Aortic smooth muscle cell (primary cell): ENCODE measurements around the gene IPO8. TPM values are rescaled to one million over a fixed set of nuclear protein-coding genes. Genes with fewer than 3 reads are reported as not detected.

ENCODE experiments used
- total RNA-seq: library from RNA; depleted of rRNA; stranded (reverse); fragments of >200 nt; gene quantifications from 2 replicates; pipeline ENCODE4 v1.2.3, GENCODE V29; 2014

IPO8 gene
- 55.6 and 58.7 TPM in 2 replicates for total RNA-seq

DNA sequence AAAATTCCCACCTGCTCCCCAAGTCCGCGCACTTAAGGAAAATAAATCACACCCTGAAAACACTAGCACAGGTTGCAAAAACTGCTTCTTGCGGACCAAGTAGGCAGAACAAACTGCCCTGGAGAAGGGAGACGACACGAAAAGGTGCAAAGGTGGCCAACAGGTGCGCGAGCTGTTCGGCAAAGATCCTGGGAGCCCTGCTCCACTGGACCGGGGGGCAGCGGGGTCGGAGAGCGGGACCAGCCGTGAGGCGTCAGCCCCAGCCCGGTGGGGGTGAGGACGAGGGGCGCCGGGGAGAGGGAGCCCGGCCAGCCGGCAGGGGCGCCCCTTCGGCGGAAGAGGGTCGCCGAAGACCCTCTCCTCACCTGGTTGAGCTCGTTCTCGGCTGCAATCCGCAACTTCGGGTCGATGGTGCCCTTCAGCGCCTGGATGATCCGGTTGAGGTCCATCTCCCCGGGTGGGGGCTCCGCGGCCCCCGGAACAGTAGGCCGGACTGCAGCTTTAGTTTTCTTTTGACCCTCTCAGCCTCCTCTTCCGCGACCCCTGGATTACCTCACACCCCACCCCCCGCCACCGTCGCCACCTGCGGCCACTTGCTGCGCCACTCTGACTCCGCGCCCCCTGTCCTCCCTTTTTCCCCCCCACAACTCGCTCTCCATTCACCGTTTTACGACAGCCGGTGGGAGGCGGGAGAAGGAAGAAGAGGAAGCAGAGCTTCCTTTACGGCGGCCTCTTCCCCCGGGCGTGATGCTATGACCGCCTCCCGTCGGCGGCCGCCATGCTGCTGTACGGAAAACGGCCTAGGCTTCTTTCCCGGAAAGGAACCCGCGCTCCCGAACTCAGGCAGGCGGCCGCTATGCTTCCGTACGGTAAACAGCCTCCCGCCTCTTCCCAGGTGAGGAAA, at the start of gene IPO8:
Gene IPO8, minus strand, starts transcription at position 671 of the 904 bp plus-strand sequence. Its CDS starts 222 bp downstream, at position 449.

Other genes with a start within 250 kb of the IPO8 start
- gene CAPRIN2, start 59.1 kb upstream of the IPO8 start, total RNA-seq = 64.3 and 67.8 TPM in 2 replicates
- 0.25 and 0.26 TPM in 2 replicates for gene TSPAN11, start 230.9 kb upstream of the IPO8 start, total RNA-seq